NCI-H2081 (cell line): ENCODE measurements around the gene GPR149.
"Not testable (repeated sequence)": the region's sequence is repeated elsewhere in the genome, so short reads cannot be mapped to it uniquely, and the experiment has no call there.

Source experiments
- DNase-seq, 2 experiments: peaks; one replicate each; lab custom pipeline; 2025; lab: John Stamatoyannopoulos, UW

Gene GPR149

GRCh38 chr3:154430014-154430413 lies at the start of gene GPR149:
GPR149 (minus strand) TSS chr3:154430190; CDS start chr3:154429615, 575 bp downstream.
- DNase-seq = no peak

GRCh38 chr3:154473769-154474168 lies 43.8 kb upstream of the GPR149 start:
- DNase-seq = no peak

GRCh38 chr3:154469585-154469984 lies 39.6 kb upstream of the GPR149 start:
- DNase-seq = no peak

GRCh38 chr3:154464440-154465190 lies 34.6 kb upstream of the GPR149 start:
- no peak for DNase-seq

DNA sequence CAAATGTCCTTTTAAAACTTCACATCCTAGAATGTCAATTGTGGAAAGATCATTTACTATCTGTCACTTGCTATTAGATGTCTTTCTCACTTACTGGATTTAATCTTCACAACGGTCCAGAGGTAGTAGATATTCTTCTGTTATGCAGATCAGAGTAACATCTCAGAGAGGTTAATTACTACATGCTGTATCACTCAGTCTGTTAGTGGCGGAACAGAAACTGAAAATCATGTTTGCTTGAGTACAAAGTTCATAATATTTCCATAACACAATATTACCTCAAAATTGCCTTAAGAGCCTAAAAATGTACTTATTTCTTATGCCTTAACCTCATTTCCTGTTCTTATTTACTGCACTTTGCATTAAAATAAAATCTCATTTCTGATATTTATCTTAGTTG lies 28.6 kb upstream of the GPR149 start:
- DNase-seq = no peak

- DNase-seq = not testable (repeated sequence)
These were observed 9.1 kb upstream of the GPR149 start for GRCh38 chr3:154439081-154439480.

GRCh38 chr3:154431043-154431442 lies 1.1 kb upstream of the GPR149 start:
- no peak for DNase-seq

GRCh38 chr3:154428286-154429206 lies 1.4 kb downstream of the GPR149 start:
- DNase-seq = peak; percentile 44 to 64

- DNase-seq = peak; percentile 60 to 71
These were observed 2.2 kb downstream of the GPR149 start for GRCh38 chr3:154427685-154428285.

GRCh38 chr3:154422694-154423093 lies 7.3 kb downstream of the GPR149 start:
- no peak for DNase-seq

- no peak for DNase-seq
These were observed 8.9 kb downstream of the GPR149 start for GRCh38 chr3:154421083-154421482.

GRCh38 chr3:154398084-154398967 lies 31.7 kb downstream of the GPR149 start:
- peak in 1 of 2 experiments; percentile 9 for DNase-seq

GRCh38 chr3:154389861-154390260 lies 40.1 kb downstream of the GPR149 start:
- no peak for DNase-seq

- no peak for DNase-seq
These were observed 45.5 kb downstream of the GPR149 start for GRCh38 chr3:154384479-154384878.

- no peak for DNase-seq
These were observed 51.7 kb downstream of the GPR149 start for GRCh38 chr3:154378311-154378710.

DNA sequence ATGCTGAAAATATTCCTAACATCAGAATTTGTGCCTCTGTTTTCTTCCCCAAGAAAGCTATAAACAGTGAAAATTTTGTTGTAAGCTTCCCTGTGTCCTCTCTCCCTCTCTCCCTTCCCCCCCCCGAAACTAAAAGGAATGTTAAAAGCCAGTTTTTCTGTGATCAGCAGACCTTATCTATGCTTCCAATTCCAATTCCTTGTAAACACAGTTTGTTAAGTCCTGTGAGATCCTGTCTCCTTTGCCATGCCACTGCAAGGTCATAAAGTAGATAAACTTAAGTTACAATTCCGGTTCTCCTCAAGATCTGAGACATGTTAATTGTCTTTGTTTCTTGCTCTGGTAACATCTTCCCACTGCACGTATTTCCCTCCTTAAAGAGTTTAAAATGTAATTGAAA lies 62.8 kb downstream of the GPR149 start:
- DNase-seq = no peak

DNA sequence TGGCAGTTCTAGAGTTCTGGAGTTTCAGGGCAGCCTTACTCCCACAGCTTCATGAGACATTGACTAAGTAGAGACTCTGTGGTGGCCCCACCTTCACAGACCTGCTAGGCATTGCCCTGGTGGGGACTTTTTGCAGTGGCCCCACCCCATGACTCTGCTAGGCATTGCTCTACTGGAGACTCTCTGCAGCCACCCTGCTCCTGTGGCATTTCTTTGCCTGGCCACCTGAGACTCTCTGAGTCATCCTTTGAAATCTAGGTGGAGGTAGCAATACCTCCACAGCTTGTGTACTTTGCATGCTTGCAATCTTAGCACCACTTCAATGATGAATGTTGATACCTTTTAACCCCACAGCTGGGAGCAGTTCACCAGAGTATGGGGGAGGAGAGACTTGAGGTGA lies 65.1 kb downstream of the GPR149 start:
- no peak for DNase-seq

DNA sequence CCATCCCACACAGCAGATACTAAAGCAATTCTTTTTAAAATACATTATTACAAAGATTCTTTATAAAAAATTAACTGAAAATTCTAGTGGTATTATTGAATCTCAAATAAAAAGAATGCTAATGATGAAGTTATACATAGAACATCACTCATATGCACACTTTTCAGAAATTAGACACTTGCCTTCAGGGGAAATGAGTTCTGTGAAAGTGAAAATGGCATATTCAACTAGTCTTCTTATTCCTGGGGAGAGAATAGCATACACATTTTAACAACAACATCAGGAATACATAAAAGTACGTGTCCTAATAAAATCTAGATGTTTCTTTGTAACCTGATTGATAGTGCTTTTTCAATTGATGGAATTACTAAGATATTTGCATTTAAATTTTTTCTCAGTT lies 68.9 kb downstream of the GPR149 start:
- no peak for DNase-seq

DNA sequence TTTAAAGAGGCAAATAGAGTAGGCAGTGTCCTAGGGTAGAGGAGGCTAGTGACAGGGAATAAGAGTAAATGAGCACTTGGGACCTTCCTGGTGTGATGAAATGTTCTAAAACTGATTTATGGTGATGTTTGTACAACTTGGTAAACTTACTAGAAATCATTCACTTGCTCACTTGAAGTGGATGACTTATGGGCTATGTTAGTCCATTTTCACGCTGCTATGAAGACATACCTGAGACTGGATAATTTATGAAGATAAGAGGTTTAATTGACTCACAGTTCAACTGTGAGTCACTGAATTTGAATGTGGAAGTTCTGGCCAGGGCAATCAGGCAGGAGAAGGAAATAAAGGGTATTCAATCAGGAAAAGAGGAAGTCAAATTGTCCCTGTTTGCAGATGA lies 74.0 kb downstream of the GPR149 start:
- DNase-seq = no peak

DNA sequence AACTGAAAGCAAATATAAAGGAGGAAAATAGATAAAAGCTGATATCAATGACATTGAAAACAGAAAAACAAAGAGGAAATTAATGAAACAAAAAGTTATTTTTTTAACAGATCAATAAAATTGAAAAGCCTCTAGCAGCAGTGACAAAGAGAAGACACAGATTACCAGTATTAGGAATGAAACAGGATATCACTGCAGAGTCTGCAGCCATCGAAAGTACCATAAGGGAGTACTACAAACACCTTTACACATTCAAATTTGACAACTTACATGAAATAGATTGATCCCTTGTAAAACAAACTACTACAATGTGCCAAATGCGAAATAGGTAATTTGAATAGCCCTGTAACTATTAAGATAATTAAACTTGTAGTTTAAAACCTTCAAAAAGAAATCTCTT lies 80.8 kb downstream of the GPR149 start:
- no peak for DNase-seq

- no peak for DNase-seq
These were observed 84.4 kb downstream of the GPR149 start for GRCh38 chr3:154345422-154346122.
